Testis (tissue), 3 donors: Measurements from ENCODE around the gene PLCD4. TPM values are rescaled to one million over a fixed set of nuclear protein-coding genes. Genes with fewer than 3 reads are reported as not detected.

Experiments
- DNase-seq: peaks from one replicate; pipeline ENCODE4 v3.0.0-alpha.2; 2019
- H3K27ac ChIP-seq, 2 donors: fragments of 200-600 bp; sonication (generic); one replicate each; pipeline ENCODE4 v1.5.1; 2019
- H3K27me3 ChIP-seq: fragments of 200-600 bp; sonication (generic); one replicate; pipeline ENCODE4 v1.5.1; 2019
- H3K36me3 ChIP-seq: fragments of 200-600 bp; sonication (generic); one replicate; pipeline ENCODE4 v1.5.1; 2017; ENCODE audit warnings: low read depth; ENCODE audit errors: missing control alignments
- H3K4me1 ChIP-seq: fragments of 200-600 bp; sonication (generic); one replicate; pipeline ENCODE4 v1.5.1; 2019
- H3K4me3 ChIP-seq, 2 donors: fragments of 200-600 bp; sonication (generic); one replicate each; pipeline ENCODE4 v1.5.1; 2017 to 2019
- H3K9me3 ChIP-seq: fragments of 200-600 bp; sonication (generic); one replicate; pipeline ENCODE4 v1.5.1; 2017
- POLR2A ChIP-seq: fragments of 450-650 bp; IDR thresholded peaks from one replicate; pipeline ENCODE4 v1.6.1; 2017; ENCODE audit warnings: antibody characterized with exemption, mild to moderate bottlenecking, moderate library complexity
- WGBS, 2 donors: methylation state at CpG; one replicate each; pipeline ENCODE4 v1.1.5; 2018; 5-methylcytosine and 5-hydroxymethylcytosine counted together
- intact Hi-C: fragments of 100-400 bp; cut with DNase I; formaldehyde crosslinking; loops from one replicate; pipeline ENCODE4 v1.15.1; 2023; ENCODE audit warnings: low total_unique reads
- polyA plus RNA-seq: library from polyadenylated mRNA; stranded (reverse); fragments of 350-450 nt; fragmentation: Illumina TruSeq; extraction: RNeasy Lipid Tissue Mini Kit (QIAGEN cat#74804); gene quantifications from one replicate; pipeline ENCODE4 v1.2.3, GENCODE V29; 2014; ENCODE audit warnings: low read depth, low replicate concordance; ENCODE audit not compliant: insufficient read depth
- small RNA-seq, 2 donors: library from RNA; depleted of rRNA; stranded (forward); fragments of <200 nt; gene quantifications; one replicate each; pipeline ENCODE3, GENCODE V24; 2016
- total RNA-seq, 2 donors: library from RNA; depleted of rRNA; stranded (reverse); fragments of >200 nt; gene quantifications; one replicate each; pipeline ENCODE4 v1.2.3, GENCODE V29; 2016
- TF ChIP-seq, protein P1 (sequence below), 3 experiments: fragments of 450-650 bp in 2 of 3; fragments of 200-600 bp in 1 of 3; sonication (generic) in 1 of 3; IDR thresholded peaks; one replicate each; pipeline ENCODE4 v1.5.1; 2016 to 2019; ENCODE audit warnings: antibody characterized with exemption in 3 of 3, mild to moderate bottlenecking in 2 of 3, moderate library complexity in 1 of 3

Gene PLCD4
- total and polyA plus RNA-seq, 3 donors from 2014 or later: 8.2 to 13.9 (median 9.0) TPM

- no peaks in the 10 kb centered on the region for H3K36me3 ChIP-seq
- WGBS, 2 donors: 1% methylated on average over 45 to 49 of the region's 49 CpGs
- H3K4me3 ChIP-seq: peak within 1 kb of the TSS; percentile 73 to 91
- H3K27ac ChIP-seq: peak within 1 kb of the TSS; percentile 75
- peak; percentile 95 for DNase-seq
- no peaks in the 10 kb centered on the region for H3K27me3 ChIP-seq
- TF ChIP-seq POLR2A: no peak
- TF ChIP-seq, protein P1, sequence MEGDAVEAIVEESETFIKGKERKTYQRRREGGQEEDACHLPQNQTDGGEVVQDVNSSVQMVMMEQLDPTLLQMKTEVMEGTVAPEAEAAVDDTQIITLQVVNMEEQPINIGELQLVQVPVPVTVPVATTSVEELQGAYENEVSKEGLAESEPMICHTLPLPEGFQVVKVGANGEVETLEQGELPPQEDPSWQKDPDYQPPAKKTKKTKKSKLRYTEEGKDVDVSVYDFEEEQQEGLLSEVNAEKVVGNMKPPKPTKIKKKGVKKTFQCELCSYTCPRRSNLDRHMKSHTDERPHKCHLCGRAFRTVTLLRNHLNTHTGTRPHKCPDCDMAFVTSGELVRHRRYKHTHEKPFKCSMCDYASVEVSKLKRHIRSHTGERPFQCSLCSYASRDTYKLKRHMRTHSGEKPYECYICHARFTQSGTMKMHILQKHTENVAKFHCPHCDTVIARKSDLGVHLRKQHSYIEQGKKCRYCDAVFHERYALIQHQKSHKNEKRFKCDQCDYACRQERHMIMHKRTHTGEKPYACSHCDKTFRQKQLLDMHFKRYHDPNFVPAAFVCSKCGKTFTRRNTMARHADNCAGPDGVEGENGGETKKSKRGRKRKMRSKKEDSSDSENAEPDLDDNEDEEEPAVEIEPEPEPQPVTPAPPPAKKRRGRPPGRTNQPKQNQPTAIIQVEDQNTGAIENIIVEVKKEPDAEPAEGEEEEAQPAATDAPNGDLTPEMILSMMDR (IDR thresholded peaks at IDR 0.05): no peak
- H3K4me1 ChIP-seq: no peaks in the 10 kb centered on the region
- H3K9me3 ChIP-seq: no peaks in the 10 kb centered on the region
- intact Hi-C loops: no loop called here
Measured at GRCh38 chr2:218671654-218672566, 64.2 kb downstream of the PLCD4 start, which contains the start of the genes RNF25 and STK36. Gene RNF25 (minus strand): TSS chr2:218672002. CDS start chr2:218671970, 32 bp downstream. Gene STK36 (plus strand): TSS chr2:218672086. CDS start chr2:218672830, 744 bp downstream.

GRCh38 chr2:218679119-218679518, 71.4 kb downstream of the PLCD4 start:
- DNase-seq: no peak
- no peaks in the 10 kb centered on the region for H3K4me1 ChIP-seq
- no peaks in the 10 kb centered on the region for H3K36me3 ChIP-seq
- H3K4me3 ChIP-seq: no peak overlapping the region
- no peak overlapping the region for H3K27ac ChIP-seq
- no peaks in the 10 kb centered on the region for H3K9me3 ChIP-seq
- TF ChIP-seq POLR2A: no peak
- TF ChIP-seq, protein P1 (IDR thresholded peaks at IDR 0.05): no peak
- no peaks in the 10 kb centered on the region for H3K27me3 ChIP-seq
- 72 to 79% methylated on average over 4 of the region's 4 CpGs for WGBS, 2 donors
- intact Hi-C loops: no loop called here

- Histone ChIP-seq H3K9me3 (no peaks in the 10 kb centered on the region), H3K27ac (no peak overlapping the region), H3K27me3 (no peaks in the 10 kb centered on the region), H3K4me3 (no peak overlapping the region), H3K4me1 (no peaks in the 10 kb centered on the region), H3K36me3 (no peaks in the 10 kb centered on the region)
- DNase-seq: no peak
- TF ChIP-seq POLR2A: no peak
- TF ChIP-seq, protein P1 (IDR thresholded peaks at IDR 0.05): no peak
- intact Hi-C loops: no loop called here
- WGBS, 2 donors: 81 to 84% methylated on average over 3 of the region's 3 CpGs
Measured at GRCh38 chr2:218680061-218680460, 72.4 kb downstream of the PLCD4 start.

Small RNA genes lying within 50 kb of the gene (small RNA-seq; reads per million reads assigned to genes)
- gene RNU6-136P: 0 reads per million in 2 donors

Other genes with a start within 250 kb of the PLCD4 start
- gene SLC11A1, start 225.6 kb upstream of the PLCD4 start, total RNA-seq: 10 to 100 TPM; 12.7 to 32.3 TPM
- gene SLC11A1, start 225.6 kb upstream of the PLCD4 start, polyA plus RNA-seq: 2.8 TPM
- gene CTDSP1, start 208.0 kb upstream of the PLCD4 start, total RNA-seq: 10 to 100 TPM; 60.7 to 87.3 TPM
- 65.2 TPM for gene CTDSP1, start 208.0 kb upstream of the PLCD4 start, polyA plus RNA-seq
- under 1 TPM; 0.50 to 0.71 TPM for gene VIL1, start 188.8 kb upstream of the PLCD4 start, total RNA-seq
- gene VIL1, start 188.8 kb upstream of the PLCD4 start, polyA plus RNA-seq: 1.6 TPM
- 10 to 100 TPM; 39.3 to 81.4 TPM for gene USP37, start 39.5 kb upstream of the PLCD4 start, total RNA-seq
- 26.7 TPM for gene USP37, start 39.5 kb upstream of the PLCD4 start, polyA plus RNA-seq
- gene CNOT9, start 39.1 kb upstream of the PLCD4 start, total RNA-seq: 100 to 1,000 TPM; 118 to 129 TPM
- 55.4 TPM for gene CNOT9, start 39.1 kb upstream of the PLCD4 start, polyA plus RNA-seq
- 10 to 100 TPM; 32.7 to 39.3 TPM for gene ZNF142, start 51.7 kb downstream of the PLCD4 start, total RNA-seq
- 23.3 TPM for gene ZNF142, start 51.7 kb downstream of the PLCD4 start, polyA plus RNA-seq
- 10 to 100 TPM; 37.0 to 39.4 TPM for gene BCS1L, start 51.8 kb downstream of the PLCD4 start, total RNA-seq
- gene BCS1L, start 51.8 kb downstream of the PLCD4 start, polyA plus RNA-seq: 22.3 TPM
- gene RNF25, start 64.1 kb downstream of the PLCD4 start, total RNA-seq: 10 to 100 TPM; 26.0 to 36.0 TPM
- gene RNF25, start 64.1 kb downstream of the PLCD4 start, polyA plus RNA-seq: 57.8 TPM
- gene STK36, start 64.2 kb downstream of the PLCD4 start, total RNA-seq: 100 to 1,000 TPM; 168 to 186 TPM
- gene STK36, start 64.2 kb downstream of the PLCD4 start, polyA plus RNA-seq: 153 TPM
- 10 to 100 TPM; 86.0 to 96.9 TPM for gene TTLL4, start 102.9 kb downstream of the PLCD4 start, total RNA-seq
- 141 TPM for gene TTLL4, start 102.9 kb downstream of the PLCD4 start, polyA plus RNA-seq
- 10 to 100 TPM; 37.2 to 62.8 TPM for gene CYP27A1, start 174.2 kb downstream of the PLCD4 start, total RNA-seq
- gene CYP27A1, start 174.2 kb downstream of the PLCD4 start, polyA plus RNA-seq: 30.2 TPM
- gene PRKAG3, start 223.9 kb downstream of the PLCD4 start, total RNA-seq: under 1 TPM; 0.25 to 0.39 TPM
- 0.40 TPM for gene PRKAG3, start 223.9 kb downstream of the PLCD4 start, polyA plus RNA-seq